ENCODE data around the gene ANO6.

- TF ChIP-seq CTCF (IDR thresholded peaks at IDR 0.05), result no peak
- no peak for TF ChIP-seq ZFX (IDR thresholded peaks at IDR 0.05; ENCODE audit: borderline replicate concordance)
Measured at GRCh38 chr12:45356822-45357538, 141.1 kb downstream of the ANO6 start.
